ENCODE data around the gene FOXP1. TPM values are rescaled to one million over a fixed set of nuclear protein-coding genes. Genes with fewer than 3 reads are reported as not detected.
A peak's percentile ranks its signal among the peaks of the same experiment; 100 is the strongest.

Gene FOXP1
- total and polyA plus RNA-seq, 5 experiments from 2014 or later: 280 to 443 (median 382) TPM

DNA sequence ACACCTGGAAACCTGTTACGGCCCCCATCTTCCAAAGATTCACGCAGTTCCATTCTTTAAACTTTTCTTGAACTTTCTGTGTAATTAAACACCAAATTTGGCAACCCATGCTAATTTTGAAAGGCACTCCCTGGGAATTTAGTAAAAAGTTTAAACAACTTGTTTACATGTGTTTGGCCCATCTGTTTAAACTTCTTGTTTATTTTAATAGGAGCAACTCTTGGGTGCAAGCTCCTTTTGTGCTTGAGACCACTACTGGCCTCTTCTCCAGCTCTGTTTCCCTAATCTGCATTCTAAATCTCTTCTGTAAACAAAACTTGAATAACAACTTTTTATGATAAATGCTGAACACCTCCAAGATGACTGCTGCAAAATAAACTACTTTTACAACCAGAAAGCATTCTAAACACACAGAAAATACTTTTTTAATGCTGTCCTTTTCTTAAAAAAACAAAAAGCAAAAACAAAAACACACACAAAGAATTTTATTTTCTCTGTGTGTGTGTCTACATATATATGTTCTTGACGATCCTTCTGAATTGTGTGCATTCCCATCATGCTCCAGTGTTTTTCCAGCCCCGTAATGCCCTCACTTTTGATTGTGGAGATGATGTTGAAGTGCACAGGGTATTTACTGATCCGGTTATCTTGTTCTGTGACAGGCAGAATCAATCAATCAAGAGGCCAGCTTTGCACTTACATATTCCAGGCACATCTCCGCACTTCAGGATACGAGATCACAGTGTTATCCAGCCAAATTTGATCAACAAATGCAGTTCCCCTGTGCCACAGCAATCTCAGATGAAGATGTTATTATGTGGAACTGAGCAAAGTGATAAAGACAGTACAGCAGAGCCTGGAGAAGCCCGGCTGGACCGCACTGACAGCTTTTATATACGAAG is 416.9 kb downstream of the FOXP1 start:
- Mint-ChIP-seq H3K4me1 (peaks cover 33 to 72% (median 51%) of the 10 kb centered on the region in 4 donors), H3K4me3 (no peak overlapping the region), H3K27ac (peak overlapping the region in 8 of 10 donors; percentile 12 to 71 (median 45)), H3K36me3 (peaks cover 16 to 90% (median 36%) of the 10 kb centered on the region in 3 donors), H3K27me3 (no peaks in the 10 kb centered on the region), H3K9me3 (peaks cover 0 to 1% (median 0%) of the 10 kb centered on the region in 9 donors)
- DNase-seq (no peak), ATAC-seq (no peak)
- POLR2A ChIA-PET: interaction anchor here (0.6 kb wide), 1 partner anchor 15 kb away, joined by 3 read pairs; no protein-coding TSS in a partner anchor

DNA sequence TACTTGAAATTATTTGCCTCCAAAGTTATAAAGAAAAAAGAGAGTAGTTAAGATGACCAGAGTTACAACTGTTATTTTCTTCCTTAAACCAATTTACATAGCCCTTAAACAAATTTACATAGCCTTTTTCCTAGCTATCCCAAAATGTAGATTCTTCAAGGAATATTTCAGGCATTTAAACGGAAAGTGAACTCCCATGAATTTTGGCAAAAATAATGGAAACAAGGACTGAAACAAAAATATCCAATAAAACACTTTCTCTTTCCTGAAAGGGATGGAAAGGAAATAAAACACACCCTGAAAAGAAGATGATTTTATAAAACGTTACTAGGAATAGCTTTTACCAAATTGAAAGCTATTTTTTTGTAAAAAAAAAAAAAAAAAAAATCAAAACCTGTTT is 418.6 kb downstream of the FOXP1 start:
- DNase-seq (no peak), ATAC-seq (no peak)
- peak overlapping the region in 4 of 10 donors; percentile 25 to 50 (median 38) for H3K27ac Mint-ChIP-seq
- peaks cover 38 to 71% (median 53%) of the 10 kb centered on the region in 4 donors for H3K4me1 Mint-ChIP-seq
- POLR2A ChIA-PET: interaction anchor here (0.6 to 1.2 kb wide), 3 partner anchors 13 to 391 kb away, joined by 3 to 7 read pairs (median 3); no protein-coding TSS in a partner anchor
- H3K36me3 Mint-ChIP-seq: peaks cover 26 to 85% (median 41%) of the 10 kb centered on the region in 3 donors
- H3K27me3 Mint-ChIP-seq: no peaks in the 10 kb centered on the region
- H3K4me3 Mint-ChIP-seq: peak overlapping the region in 1 of 10 donors; percentile 4
- peaks cover 0 to 10% (median 0%) of the 10 kb centered on the region in 9 donors for H3K9me3 Mint-ChIP-seq

DNA sequence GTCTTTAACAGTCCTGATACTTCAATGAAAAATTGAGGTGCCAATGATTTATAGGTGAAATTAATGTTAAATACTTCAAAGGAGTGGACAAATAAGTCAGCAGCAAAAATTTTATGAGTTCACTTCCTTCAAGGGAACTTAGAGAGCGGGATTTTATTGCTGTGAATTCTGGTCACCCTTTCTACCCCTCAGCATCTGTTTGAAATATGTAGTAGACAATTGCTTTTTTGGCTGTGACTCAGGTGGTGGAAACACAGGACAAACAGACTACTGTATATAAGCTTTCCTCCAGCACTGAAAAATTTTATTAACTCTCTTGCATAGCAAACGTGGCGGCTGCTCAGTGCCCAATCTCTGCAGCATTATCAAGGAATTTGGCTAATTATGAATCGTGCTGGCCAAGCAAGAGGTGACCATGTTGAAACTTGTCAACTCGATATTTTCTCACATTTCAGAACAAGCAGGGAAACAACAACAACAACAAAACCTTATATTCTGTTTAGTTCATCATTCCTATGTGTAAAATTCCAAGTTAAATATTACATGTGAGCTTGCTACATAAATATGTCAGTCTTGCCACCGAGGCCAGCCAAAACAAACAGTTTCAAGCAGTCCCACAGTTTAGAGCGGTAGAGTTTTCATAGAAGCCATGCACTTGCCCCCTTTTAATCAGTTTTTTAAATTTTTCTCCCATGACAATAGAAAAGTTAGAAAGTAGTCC is 420.2 kb downstream of the FOXP1 start:
- Mint-ChIP-seq H3K9me3 (peaks cover 0 to 10% (median 0%) of the 10 kb centered on the region in 9 donors), H3K4me1 (peaks cover 37 to 68% (median 55%) of the 10 kb centered on the region in 4 donors), H3K36me3 (peaks cover 26 to 76% (median 43%) of the 10 kb centered on the region in 3 donors), H3K27ac (peak overlapping the region in 8 of 10 donors; percentile 14 to 89 (median 48)), H3K4me3 (peak overlapping the region in 1 of 10 donors; percentile 12), H3K27me3 (no peaks in the 10 kb centered on the region)
- DNase-seq (no peak), ATAC-seq (no peak)
- POLR2A ChIA-PET: no interaction called here

- ATAC-seq (no peak), DNase-seq (no peak)
- peaks cover 43 to 78% (median 63%) of the 10 kb centered on the region in 4 donors for H3K4me1 Mint-ChIP-seq
- POLR2A ChIA-PET: interaction anchor here (0.6 to 1.4 kb wide), 2 partner anchors 9 to 41 kb away, joined by 3 to 4 read pairs; no protein-coding TSS in a partner anchor
- H3K9me3 Mint-ChIP-seq: peaks cover 0 to 10% (median 0%) of the 10 kb centered on the region in 9 donors
- peak overlapping the region in 1 of 10 donors; percentile 2 for H3K4me3 Mint-ChIP-seq
- H3K27me3 Mint-ChIP-seq: no peaks in the 10 kb centered on the region
- peak overlapping the region; percentile 2 to 76 (median 62) for H3K27ac Mint-ChIP-seq
- peaks cover 26 to 78% (median 47%) of the 10 kb centered on the region in 3 donors for H3K36me3 Mint-ChIP-seq
These were observed 421.3 kb downstream of the FOXP1 start for GRCh38 chr3:71162221-71162620.

- Mint-ChIP-seq H3K27ac (peak overlapping the region; percentile 6 to 80 (median 66)), H3K4me1 (peaks cover 51 to 86% (median 71%) of the 10 kb centered on the region in 4 donors)
These were observed 422.6 kb downstream of the FOXP1 start for GRCh38 chr3:71160785-71161546.

DNA sequence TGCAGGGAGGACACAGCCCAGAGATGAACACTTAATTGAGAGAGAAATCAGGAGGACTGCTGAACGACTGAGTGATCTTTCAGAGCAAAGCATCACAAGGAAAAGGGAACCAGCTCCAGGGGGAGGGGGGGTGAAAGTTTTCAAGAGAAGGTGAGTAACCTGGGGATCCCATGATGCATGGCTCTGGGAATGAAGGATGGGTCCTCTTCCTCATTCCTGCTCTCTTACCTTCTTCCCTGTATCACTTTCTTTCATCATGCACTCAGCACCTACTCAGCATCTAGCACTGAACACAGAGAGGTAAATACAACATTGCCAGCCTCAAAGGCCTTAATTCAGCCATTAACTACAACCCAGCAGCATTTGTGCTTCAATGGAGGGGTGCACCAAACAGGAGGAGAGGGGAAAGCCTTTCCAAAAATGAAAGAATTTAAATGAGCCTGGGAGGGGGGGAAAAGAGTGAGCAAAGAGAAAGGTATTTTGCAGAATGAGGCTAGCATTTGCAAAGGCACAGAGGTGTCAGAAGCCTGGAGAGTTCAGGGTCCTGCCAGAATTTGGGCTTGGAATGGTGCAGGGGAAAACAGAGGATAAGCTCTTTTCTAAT is 427.4 kb downstream of the FOXP1 start:
- no peak for ATAC-seq
- peak overlapping the region in 3 of 10 donors; percentile 1 to 19 (median 4) for H3K4me3 Mint-ChIP-seq
- no peak for DNase-seq
- POLR2A ChIA-PET: no interaction called here
- H3K36me3 Mint-ChIP-seq: peaks cover 5 to 72% (median 29%) of the 10 kb centered on the region in 3 donors
- H3K27me3 Mint-ChIP-seq: no peaks in the 10 kb centered on the region
- peak overlapping the region; percentile 75 to 90 (median 83) for H3K27ac Mint-ChIP-seq
- H3K9me3 Mint-ChIP-seq: peaks cover 0 to 4% (median 0%) of the 10 kb centered on the region in 9 donors
- H3K4me1 Mint-ChIP-seq: peaks cover 55 to 90% (median 75%) of the 10 kb centered on the region in 4 donors

More at GRCh38 chr3:71160785-71161546, 422.6 kb downstream of the FOXP1 start:
- ATAC-seq: peak; percentile 32 to 46
- Mint-ChIP-seq H3K27me3 (no peaks in the 10 kb centered on the region), H3K9me3 (peaks cover 0 to 10% (median 0%) of the 10 kb centered on the region in 9 donors), H3K36me3 (peaks cover 14 to 76% (median 35%) of the 10 kb centered on the region in 3 donors), H3K4me3 (peak overlapping the region in 6 of 10 donors; percentile 2 to 69 (median 18))
- no peak for DNase-seq
- POLR2A ChIA-PET: interaction anchor here (0.6 to 1.4 kb wide), 4 partner anchors 8 to 168 kb away, joined by 3 to 6 read pairs (median 4); no protein-coding TSS in a partner anchor

- no peaks in the 10 kb centered on the region for H3K27me3 Mint-ChIP-seq
- no peak for DNase-seq
- ATAC-seq: no peak
- peak overlapping the region in 9 of 10 donors; percentile 35 to 90 (median 80) for H3K27ac Mint-ChIP-seq
- H3K36me3 Mint-ChIP-seq: peaks cover 0 to 69% (median 22%) of the 10 kb centered on the region in 3 donors
- peaks cover 56 to 88% (median 75%) of the 10 kb centered on the region in 4 donors for H3K4me1 Mint-ChIP-seq
- no peaks in the 10 kb centered on the region for H3K9me3 Mint-ChIP-seq
- H3K4me3 Mint-ChIP-seq: no peak overlapping the region
- POLR2A ChIA-PET: no interaction called here
These were observed 428.7 kb downstream of the FOXP1 start for GRCh38 chr3:71154846-71155245.

DNA sequence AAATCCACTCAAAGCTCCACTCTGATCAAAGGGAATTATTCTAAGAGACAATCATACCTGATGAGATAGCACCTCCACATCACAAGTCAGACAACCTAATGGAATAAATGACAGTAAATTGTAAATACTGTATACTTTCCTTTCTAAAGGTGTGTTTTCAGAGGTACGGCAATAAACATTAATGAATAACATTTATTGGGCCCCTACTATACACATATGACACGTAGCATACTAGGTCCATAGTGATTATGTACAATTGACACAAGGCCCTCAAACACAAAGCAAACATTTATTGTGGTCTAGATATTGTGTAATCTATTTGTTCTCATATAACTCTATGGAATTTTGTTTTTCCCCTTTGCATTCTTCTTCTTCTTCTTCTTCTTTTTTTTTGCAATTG is 429.8 kb downstream of the FOXP1 start:
- Mint-ChIP-seq H3K4me1 (peaks cover 54 to 83% (median 73%) of the 10 kb centered on the region in 4 donors), H3K4me3 (no peak overlapping the region), H3K27me3 (no peaks in the 10 kb centered on the region), H3K27ac (peak overlapping the region in 9 of 10 donors; percentile 15 to 87 (median 54)), H3K9me3 (no peaks in the 10 kb centered on the region), H3K36me3 (peaks cover 0 to 70% (median 20%) of the 10 kb centered on the region in 3 donors)
- POLR2A ChIA-PET: interaction anchor here (0.7 to 1.3 kb wide), 4 partner anchors 8 to 90 kb away, joined by 3 to 4 read pairs (median 4); no protein-coding TSS in a partner anchor
- DNase-seq: no peak
- ATAC-seq: peak in 1 of 2 donors; percentile 20

- Mint-ChIP-seq H3K36me3 (peaks cover 0 to 68% (median 20%) of the 10 kb centered on the region in 3 donors), H3K4me3 (peak overlapping the region in 1 of 10 donors; percentile 75), H3K27me3 (no peaks in the 10 kb centered on the region), H3K9me3 (no peaks in the 10 kb centered on the region), H3K4me1 (peaks cover 53 to 80% (median 71%) of the 10 kb centered on the region in 4 donors), H3K27ac (peak overlapping the region; percentile 42 to 87 (median 74))
- no peak for ATAC-seq
- POLR2A ChIA-PET: interaction anchor here (1.1 to 1.3 kb wide), 4 partner anchors 9 to 12 kb away, joined by 3 to 4 read pairs (median 4); no protein-coding TSS in a partner anchor
- DNase-seq: no peak
These were observed 430.6 kb downstream of the FOXP1 start for GRCh38 chr3:71152892-71153265.

DNA sequence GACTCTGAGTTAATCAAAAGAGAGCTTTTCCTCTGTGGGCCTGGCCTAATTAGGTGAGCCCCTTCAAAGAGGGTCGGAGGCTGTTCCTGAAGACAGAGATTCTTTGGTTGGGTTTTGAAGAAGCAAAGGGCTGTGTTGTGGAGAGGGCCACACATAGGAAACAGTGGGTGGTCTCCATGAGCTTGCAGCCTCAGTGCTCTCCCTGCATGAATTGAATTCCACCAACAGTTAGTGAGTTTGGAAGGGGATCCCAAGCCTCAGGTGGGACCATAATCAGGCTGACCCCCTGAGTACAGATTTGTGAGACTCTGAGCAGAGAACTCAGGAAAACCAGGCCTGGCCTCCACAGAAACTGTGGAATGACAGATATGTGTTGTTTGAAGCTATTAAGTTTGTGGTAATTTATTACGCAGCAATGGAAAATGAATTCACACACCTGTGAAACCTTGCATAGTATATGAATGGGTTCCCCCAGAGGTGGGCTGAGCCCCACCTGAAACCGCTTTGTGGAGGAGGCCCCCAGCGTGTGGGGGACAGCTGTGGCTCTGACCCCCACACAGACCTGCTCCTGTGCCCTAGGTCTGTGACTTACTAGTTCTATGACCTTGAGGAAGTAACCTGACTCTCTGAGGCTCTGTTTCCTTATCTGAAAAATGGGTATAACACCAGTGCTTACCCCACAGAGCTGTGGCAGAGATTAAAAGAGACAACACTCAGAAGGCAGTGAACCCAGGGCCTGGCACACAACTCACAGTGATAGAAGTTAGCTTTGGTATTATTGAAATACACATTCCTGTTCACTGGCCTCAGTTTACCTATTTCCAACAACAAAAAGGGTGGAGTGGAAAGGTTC is 431.3 kb downstream of the FOXP1 start:
- POLR2A ChIA-PET: interaction anchor here (0.6 to 1.3 kb wide), 7 partner anchors 8 to 83 kb away, joined by 3 to 4 read pairs (median 3); no protein-coding TSS in a partner anchor
- Mint-ChIP-seq H3K36me3 (peaks cover 0 to 65% (median 14%) of the 10 kb centered on the region in 3 donors), H3K27me3 (no peaks in the 10 kb centered on the region), H3K4me3 (peak overlapping the region in 1 of 10 donors; percentile 18), H3K27ac (peak overlapping the region; percentile 63 to 87 (median 74)), H3K4me1 (peaks cover 51 to 77% (median 67%) of the 10 kb centered on the region in 4 donors), H3K9me3 (no peaks in the 10 kb centered on the region)
- DNase-seq (no peak), ATAC-seq (no peak)
